CD4-positive, alpha-beta T cell (primary cell): ENCODE measurements around the gene FGGY. TPM values are rescaled to one million over a fixed set of nuclear protein-coding genes. Genes with fewer than 3 reads are reported as not detected.

Experiments used
- ATAC-seq: fragments of 200-7000 bp; cut with Tn5 transposase; one replicate; pipeline ENCODE4 v1.10.0; 2022; ENCODE audit warnings: mild to moderate bottlenecking; ENCODE audit not compliant: poor library complexity
- CTCF ChIA-PET: fragments of 350-600 bp; sonication (Branson Sonifier 250); formaldehyde crosslinking; loops from one replicate; lab custom pipeline; 2021; ENCODE audit warnings: antibody characterized with exemption, inconsistent platforms; lab: Charles Lee
- POLR2A ChIA-PET: fragments of 350-600 bp; sonication (Branson Sonifier 250); formaldehyde crosslinking; loops from one replicate; lab custom pipeline; 2021; ENCODE audit warnings: antibody characterized with exemption, inconsistent platforms; lab: Charles Lee
- DNase-seq, 14 experiments: peaks; one replicate each; pipeline ENCODE4 v3.0.0-alpha.2; 2013 to 2020; ENCODE audit warnings: mixed read lengths in 2 of 14
- H3K27ac ChIP-seq, 2 donors: one replicate each; pipeline versions ENCODE4 v1.5.1 to v1.7.0; 2013; ENCODE audit warnings: low read length in 2 of 2, low read depth in 1 of 2, mild to moderate bottlenecking in 1 of 2
- H3K27me3 ChIP-seq, 2 experiments: 1 replicate in 1 of 2; 2 replicates in 1 of 2; pipeline versions ENCODE4 v1.6.1 to v1.7.0; 2013; ENCODE audit warnings: low read length in 2 of 2, control low read depth in 1 of 2, mild to moderate bottlenecking in 1 of 2, moderate library complexity in 1 of 2; ENCODE audit not compliant: insufficient read depth in 2 of 2, control insufficient read depth in 1 of 2
- H3K36me3 ChIP-seq: one replicate; pipeline ENCODE4 v1.6.1; 2013; ENCODE audit warnings: low read length, control low read depth; ENCODE audit not compliant: insufficient read depth
- H3K4me1 ChIP-seq: one replicate; pipeline ENCODE4 v1.6.1; 2013; ENCODE audit warnings: low read length, control low read depth; ENCODE audit not compliant: insufficient read depth
- H3K4me3 ChIP-seq: one replicate; pipeline ENCODE4 v1.5.1; 2013; ENCODE audit warnings: mild to moderate bottlenecking, low read length, moderate library complexity
- H3K9me3 ChIP-seq, 2 experiments: 1 replicate in 1 of 2; 2 replicates in 1 of 2; pipeline versions ENCODE4 v1.6.1 to v1.7.0; 2013; ENCODE audit warnings: low read length in 2 of 2, mild to moderate bottlenecking in 2 of 2, control low read depth in 1 of 2, moderate library complexity in 1 of 2; ENCODE audit not compliant: control insufficient read depth in 1 of 2, insufficient read depth in 1 of 2
- H3K27ac Mint-ChIP-seq: one replicate; pipeline ENCODE4 v1.8.0; 2020; ENCODE audit warnings: mixed read lengths
- H3K27me3 Mint-ChIP-seq: one replicate; pipeline ENCODE4 v1.8.0; 2021; ENCODE audit warnings: mixed read lengths
- H3K36me3 Mint-ChIP-seq: one replicate; pipeline ENCODE4 v1.8.0; 2021; ENCODE audit warnings: low read depth, mixed read lengths
- H3K4me1 Mint-ChIP-seq: one replicate; pipeline ENCODE4 v1.8.0; 2021; ENCODE audit warnings: low read depth, mixed read lengths
- H3K4me3 Mint-ChIP-seq: one replicate; pipeline ENCODE4 v1.8.0; 2020; ENCODE audit warnings: mild to moderate bottlenecking, mixed read lengths
- H3K9me3 Mint-ChIP-seq: one replicate; pipeline ENCODE4 v1.8.0; 2020; ENCODE audit warnings: mixed read lengths
- intact Hi-C, 2 experiments: fragments of 100-400 bp; cut with DNase I in 1 of 2; cut with micrococcal nuclease in 1 of 2; formaldehyde crosslinking; loops; one replicate each; pipeline versions ENCODE4 v1.15.1 to v1.9.0; 2023 to 2025; cut with DNase I, micrococcal nuclease
- total RNA-seq, 174 experiments: library from RNA in 2 of 174; stranded (reverse) in 2 of 174; gene quantifications; one replicate each; pipeline ENCODE4 v1.2.3 and lab custom pipeline; 2021 to 2026
- TF ChIP-seq, protein P1 (sequence below): fragments of 200-600 bp; IDR thresholded peaks from one replicate; pipeline ENCODE4 v1.8.0; 2022; ENCODE audit warnings: antibody characterized with exemption, mild to moderate bottlenecking

The FGGY gene
- total RNA-seq, 2 experiments from 2014 or later = 9.5 to 10.0 TPM

DNA sequence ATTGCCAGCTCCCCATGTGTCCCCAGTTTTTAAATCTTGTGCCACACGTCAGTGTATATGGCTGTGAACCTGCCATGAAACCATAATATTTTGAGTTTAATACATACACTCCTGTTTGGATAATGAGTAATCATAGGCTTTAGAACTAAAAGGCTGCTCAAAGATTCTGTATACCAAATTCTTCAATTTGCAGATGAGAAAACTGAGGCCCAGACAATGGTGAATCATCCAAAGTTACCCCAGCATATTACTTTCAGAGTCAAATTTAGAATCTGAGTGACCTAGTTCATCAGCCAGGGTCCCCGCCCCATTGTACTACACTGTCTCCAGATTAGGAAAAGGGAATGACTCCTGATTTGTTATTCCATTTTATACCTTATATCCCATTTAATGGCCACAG is 224.6 kb downstream of the FGGY start:
- no peak overlapping the region for H3K4me3 ChIP-seq
- H3K9me3 Mint-ChIP-seq = no peaks in the 10 kb centered on the region
- intact Hi-C loops = no loop called here
- no peaks in the 10 kb centered on the region for H3K27me3 Mint-ChIP-seq
- H3K4me1 ChIP-seq = no peaks in the 10 kb centered on the region
- ChIA-PET POLR2A (no interaction called here), CTCF (no interaction called here)
- no peaks in the 10 kb centered on the region for H3K9me3 ChIP-seq
- DNase-seq (no peak), ATAC-seq (no peak)
- TF ChIP-seq, protein P1, sequence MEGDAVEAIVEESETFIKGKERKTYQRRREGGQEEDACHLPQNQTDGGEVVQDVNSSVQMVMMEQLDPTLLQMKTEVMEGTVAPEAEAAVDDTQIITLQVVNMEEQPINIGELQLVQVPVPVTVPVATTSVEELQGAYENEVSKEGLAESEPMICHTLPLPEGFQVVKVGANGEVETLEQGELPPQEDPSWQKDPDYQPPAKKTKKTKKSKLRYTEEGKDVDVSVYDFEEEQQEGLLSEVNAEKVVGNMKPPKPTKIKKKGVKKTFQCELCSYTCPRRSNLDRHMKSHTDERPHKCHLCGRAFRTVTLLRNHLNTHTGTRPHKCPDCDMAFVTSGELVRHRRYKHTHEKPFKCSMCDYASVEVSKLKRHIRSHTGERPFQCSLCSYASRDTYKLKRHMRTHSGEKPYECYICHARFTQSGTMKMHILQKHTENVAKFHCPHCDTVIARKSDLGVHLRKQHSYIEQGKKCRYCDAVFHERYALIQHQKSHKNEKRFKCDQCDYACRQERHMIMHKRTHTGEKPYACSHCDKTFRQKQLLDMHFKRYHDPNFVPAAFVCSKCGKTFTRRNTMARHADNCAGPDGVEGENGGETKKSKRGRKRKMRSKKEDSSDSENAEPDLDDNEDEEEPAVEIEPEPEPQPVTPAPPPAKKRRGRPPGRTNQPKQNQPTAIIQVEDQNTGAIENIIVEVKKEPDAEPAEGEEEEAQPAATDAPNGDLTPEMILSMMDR = no peak
- H3K4me1 Mint-ChIP-seq = no peaks in the 10 kb centered on the region
- no peaks in the 10 kb centered on the region for H3K36me3 ChIP-seq
- H3K27ac Mint-ChIP-seq = no peak overlapping the region
- H3K27ac ChIP-seq = no peak overlapping the region
- H3K4me3 Mint-ChIP-seq = no peak overlapping the region
- no peaks in the 10 kb centered on the region for H3K27me3 ChIP-seq
- no peaks in the 10 kb centered on the region for H3K36me3 Mint-ChIP-seq

DNA sequence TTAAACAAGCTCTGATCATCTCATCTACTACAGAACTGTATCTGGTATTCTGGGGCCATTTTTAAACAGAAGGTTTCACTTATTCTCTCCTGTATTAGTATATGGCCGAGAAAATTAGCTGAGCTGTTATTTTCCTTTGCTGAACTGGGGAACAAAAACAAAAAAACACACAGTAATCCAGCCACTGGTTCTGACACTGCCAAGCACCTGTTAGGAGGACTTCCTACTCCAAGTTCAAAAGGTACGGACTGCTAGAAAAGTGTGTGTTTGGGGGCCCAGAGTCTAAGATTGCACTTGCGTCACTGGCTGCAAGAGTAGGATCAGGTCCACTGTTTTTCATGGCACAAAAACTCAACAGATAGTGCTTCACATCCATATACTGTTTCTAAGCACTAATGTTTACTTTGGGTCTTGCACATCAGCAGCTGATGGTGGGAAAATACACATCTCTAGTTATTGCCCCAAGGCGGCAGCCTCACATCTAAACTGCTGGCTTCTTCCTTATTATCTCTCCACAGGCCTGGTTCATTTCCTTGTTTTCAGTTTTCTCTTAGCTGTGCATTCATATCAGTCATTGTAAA is 226.1 kb downstream of the FGGY start:
- no peak for ATAC-seq
- Histone ChIP-seq H3K9me3 (no peaks in the 10 kb centered on the region), H3K4me1 (no peaks in the 10 kb centered on the region), H3K27me3 (no peaks in the 10 kb centered on the region), H3K4me3 (no peak overlapping the region), H3K36me3 (no peaks in the 10 kb centered on the region), H3K27ac (no peak overlapping the region)
- ChIA-PET CTCF (no interaction called here), POLR2A (no interaction called here)
- TF ChIP-seq, protein P1 = no peak
- intact Hi-C loops = no loop called here
- Mint-ChIP-seq H3K4me1 (no peaks in the 10 kb centered on the region), H3K27ac (no peak overlapping the region), H3K4me3 (no peak overlapping the region), H3K9me3 (no peaks in the 10 kb centered on the region), H3K36me3 (no peaks in the 10 kb centered on the region), H3K27me3 (no peaks in the 10 kb centered on the region)
- DNase-seq = no peak

DNA sequence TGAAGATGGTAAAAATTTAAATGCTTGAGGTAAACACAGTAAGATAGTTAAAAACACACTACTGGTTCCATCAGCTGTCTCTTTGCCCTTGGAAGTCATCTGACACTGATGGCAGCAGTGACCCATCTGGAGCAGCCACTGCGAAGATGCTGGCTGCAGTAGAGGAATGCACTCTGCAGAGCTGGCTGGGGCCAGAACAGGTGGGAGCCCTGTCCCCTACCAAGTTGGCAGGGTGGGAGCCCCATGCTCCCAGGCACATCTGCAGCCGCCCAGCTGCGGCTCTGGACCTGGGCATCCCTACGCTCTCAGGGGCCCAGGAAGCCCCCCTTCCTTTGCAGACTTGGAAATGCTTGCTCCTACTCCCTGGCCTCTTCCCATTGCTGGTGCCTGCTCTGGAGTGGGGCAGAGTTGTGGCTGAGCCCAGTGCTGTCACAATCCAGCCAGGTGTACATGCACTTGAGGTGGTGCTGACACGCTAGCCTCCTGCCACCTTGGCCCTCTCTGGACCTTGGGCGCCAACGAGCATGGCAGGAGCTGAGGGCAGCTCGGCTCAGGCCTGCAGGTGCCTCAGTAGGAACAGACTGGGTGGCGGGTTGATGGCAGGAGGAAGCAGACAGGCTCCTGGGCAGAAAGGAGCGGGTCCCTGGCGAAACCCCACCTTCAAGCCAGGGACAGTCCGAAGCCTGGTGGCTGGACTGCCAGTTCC is 227.0 kb downstream of the FGGY start:
- Mint-ChIP-seq H3K4me1 (no peaks in the 10 kb centered on the region), H3K27me3 (no peaks in the 10 kb centered on the region), H3K27ac (no peak overlapping the region), H3K36me3 (no peaks in the 10 kb centered on the region), H3K4me3 (no peak overlapping the region), H3K9me3 (no peaks in the 10 kb centered on the region)
- no peaks in the 10 kb centered on the region for H3K4me1 ChIP-seq
- H3K36me3 ChIP-seq = no peaks in the 10 kb centered on the region
- TF ChIP-seq, protein P1 = no peak
- H3K4me3 ChIP-seq = no peak overlapping the region
- intact Hi-C loops = no loop called here
- ChIA-PET CTCF (no interaction called here), POLR2A (no interaction called here)
- ATAC-seq (no peak), DNase-seq (no peak)
- no peaks in the 10 kb centered on the region for H3K9me3 ChIP-seq
- H3K27ac ChIP-seq = no peak overlapping the region
- no peaks in the 10 kb centered on the region for H3K27me3 ChIP-seq
